ENCODE data around the gene HS3ST6. TPM values are rescaled to one million over a fixed set of nuclear protein-coding genes. Genes with fewer than 3 reads are reported as not detected.

HS3ST6 gene
- total and polyA plus RNA-seq, 2 of the 13 experiments (the other 11 are each of a cell fraction or from before 2014, with no cell fraction given) = not detected

- TF ChIP-seq ZFP41 (CRISPR knock-in tag; IDR thresholded peaks at IDR 0.05; ENCODE audit: borderline replicate concordance) (no peak), ZSCAN29 (CRISPR knock-in tag; conservative IDR thresholded peaks at IDR 0.05) (no peak; the same call in 1 of the 2 replicates), ZNF770 (CRISPR knock-in tag; IDR thresholded peaks at IDR 0.05) (peak; percentile 73; the same call in 1 of the 2 replicates), ZNF800 (CRISPR knock-in tag; IDR thresholded peaks at IDR 0.05) (no peak), ZNF570 (CRISPR knock-in tag; IDR thresholded peaks at IDR 0.05; ENCODE audit: borderline replicate concordance) (peak; percentile 78; the same call in 1 of the 2 replicates), TFAP4 (IDR thresholded peaks at IDR 0.05; ENCODE audit: borderline replicate concordance, low read depth) (no peak), NFYC (CRISPR knock-in tag; IDR thresholded peaks at IDR 0.05) (no peak), TBP (CRISPR knock-in tag; IDR thresholded peaks at IDR 0.05) (no peak), PAX8 (CRISPR knock-in tag; IDR thresholded peaks at IDR 0.05; ENCODE audit: borderline replicate concordance) (peak; percentile 89; the same call in 1 of the 2 replicates), CENPBD1 (CRISPR knock-in tag; IDR thresholded peaks at IDR 0.05; ENCODE audit: borderline replicate concordance, low read depth) (no peak; the same call in 1 of the 2 replicates), KLF11 (CRISPR knock-in tag; IDR thresholded peaks at IDR 0.05) (no peak), TP53 (CRISPR knock-in tag; conservative IDR thresholded peaks at IDR 0.05) (no peak), MEIS2 (CRISPR knock-in tag; IDR thresholded peaks at IDR 0.05) (no peak; the same call in 1 of the 2 replicates), ZNF142 (CRISPR knock-in tag; IDR thresholded peaks at IDR 0.05) (no peak), DNMT3B (CRISPR knock-in tag; conservative IDR thresholded peaks at IDR 0.05) (no peak), ZNF441 (CRISPR knock-in tag; IDR thresholded peaks at IDR 0.05; ENCODE audit: borderline replicate concordance) (peak; percentile 69; the same call in 1 of the 2 replicates), FOSL2 (CRISPR knock-in tag; IDR thresholded peaks at IDR 0.05) (no peak), KLF16 (CRISPR knock-in tag; IDR thresholded peaks at IDR 0.05) (no peak; a peak in 1 of 4 replicates)
Measured at GRCh38 chr16:1929578-1930337, 11.5 kb upstream of the HS3ST6 start (continued).
